Gastrocnemius medialis (tissue), 4 donors: ENCODE measurements around the gene TRPV6.

Source experiments
- POLR2A ChIP-seq, 2 donors: fragments of 450-650 bp; IDR thresholded peaks; one replicate each; pipeline ENCODE4 v1.6.1; 2017; ENCODE audit warnings: antibody characterized with exemption in 2 of 2, mild to moderate bottlenecking in 2 of 2, moderate library complexity in 2 of 2
- TF ChIP-seq, protein P1 (sequence below), 5 experiments: fragments of 450-650 bp in 3 of 5; fragments of 200-600 bp in 2 of 5; sonication (generic) in 2 of 5; IDR thresholded peaks in 4 of 5; conservative IDR thresholded peaks in 1 of 5; 1 replicate in 4 of 5; 2 replicates in 1 of 5; pipeline ENCODE4 v1.5.1; 2016 to 2019; ENCODE audit warnings: antibody characterized with exemption in 5 of 5, mild to moderate bottlenecking in 3 of 5, moderate library complexity in 3 of 5

DNA sequence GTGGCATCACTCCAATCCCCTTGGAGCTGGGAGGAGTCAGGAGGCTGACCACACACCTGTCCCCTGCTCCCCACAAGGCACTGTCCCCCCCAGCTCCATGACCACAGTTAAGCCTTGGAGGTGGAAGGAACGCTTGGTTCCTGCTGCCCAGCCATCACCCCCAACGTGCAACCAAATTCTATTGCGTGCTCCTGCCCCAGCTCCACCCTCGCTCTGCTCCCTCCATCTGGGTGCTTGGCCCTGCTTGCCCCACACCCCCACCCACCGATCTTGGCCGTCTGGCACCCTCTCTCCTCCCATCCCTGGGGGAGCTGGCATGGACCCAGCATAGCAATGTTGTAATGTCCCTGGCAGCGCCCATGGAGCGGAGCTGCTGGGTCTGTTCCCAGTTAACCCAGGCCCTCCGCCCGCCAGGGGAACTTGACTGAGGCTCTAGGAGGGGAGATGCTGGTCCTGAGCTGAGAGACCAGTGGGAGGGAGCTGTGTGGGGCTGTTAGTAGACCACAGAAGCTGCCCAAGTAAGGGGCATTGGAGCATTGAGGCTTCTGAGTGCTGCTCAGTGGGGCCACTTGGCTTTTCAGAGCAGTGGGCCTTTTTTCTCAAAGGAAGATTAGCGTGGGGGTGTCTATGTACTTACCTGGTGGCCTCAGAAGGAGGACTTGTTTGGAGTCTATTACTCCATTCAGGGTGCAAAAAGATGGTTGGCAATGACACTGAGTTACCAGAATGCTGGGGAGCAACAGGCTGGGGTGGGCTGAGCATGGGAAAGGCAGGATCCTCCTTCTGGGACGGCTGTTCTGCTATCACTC lies 29.6 kb downstream of the TRPV6 start:
- TF ChIP-seq, protein P1, sequence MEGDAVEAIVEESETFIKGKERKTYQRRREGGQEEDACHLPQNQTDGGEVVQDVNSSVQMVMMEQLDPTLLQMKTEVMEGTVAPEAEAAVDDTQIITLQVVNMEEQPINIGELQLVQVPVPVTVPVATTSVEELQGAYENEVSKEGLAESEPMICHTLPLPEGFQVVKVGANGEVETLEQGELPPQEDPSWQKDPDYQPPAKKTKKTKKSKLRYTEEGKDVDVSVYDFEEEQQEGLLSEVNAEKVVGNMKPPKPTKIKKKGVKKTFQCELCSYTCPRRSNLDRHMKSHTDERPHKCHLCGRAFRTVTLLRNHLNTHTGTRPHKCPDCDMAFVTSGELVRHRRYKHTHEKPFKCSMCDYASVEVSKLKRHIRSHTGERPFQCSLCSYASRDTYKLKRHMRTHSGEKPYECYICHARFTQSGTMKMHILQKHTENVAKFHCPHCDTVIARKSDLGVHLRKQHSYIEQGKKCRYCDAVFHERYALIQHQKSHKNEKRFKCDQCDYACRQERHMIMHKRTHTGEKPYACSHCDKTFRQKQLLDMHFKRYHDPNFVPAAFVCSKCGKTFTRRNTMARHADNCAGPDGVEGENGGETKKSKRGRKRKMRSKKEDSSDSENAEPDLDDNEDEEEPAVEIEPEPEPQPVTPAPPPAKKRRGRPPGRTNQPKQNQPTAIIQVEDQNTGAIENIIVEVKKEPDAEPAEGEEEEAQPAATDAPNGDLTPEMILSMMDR (IDR thresholded peaks at IDR 0.05 in 4 of 5, conservative IDR thresholded peaks at IDR 0.05 in 1 of 5), result no peak
- no peak for TF ChIP-seq POLR2A (IDR thresholded peaks at IDR 0.05)
